Fibroblast of the aortic adventitia (primary cell): ENCODE data around the gene CDH22. TPM values are rescaled to one million over a fixed set of nuclear protein-coding genes. Genes with fewer than 3 reads are reported as not detected.

Experiments used
- DNase-seq: peaks from one replicate; pipeline ENCODE4 v3.0.0-alpha.2; 2010; ENCODE audit warnings: low read depth
- H3K4me3 ChIP-seq: 2 replicates; pipeline ENCODE4 v1.5.1; 2011; ENCODE audit warnings: low read depth, mild to moderate bottlenecking, control low read depth, low read length, moderate library complexity
- total RNA-seq: library from RNA; depleted of rRNA; stranded (reverse); fragments of >200 nt; gene quantifications from 2 replicates; pipeline ENCODE4 v1.2.3, GENCODE V29; 2012; ENCODE audit warnings: low replicate concordance
- TF ChIP-seq, protein P1 (sequence below): IDR thresholded peaks from 2 replicates; pipeline ENCODE4 v1.5.1; 2011; ENCODE audit warnings: mild to moderate bottlenecking, low read length, control low read depth, inconsistent platforms; ENCODE audit not compliant: insufficient read depth

Gene CDH22
- total RNA-seq, 1 donor = not detected

GRCh38 chr20:46279103-46279502, 29.2 kb downstream of the CDH22 start:
- TF ChIP-seq, protein P1, sequence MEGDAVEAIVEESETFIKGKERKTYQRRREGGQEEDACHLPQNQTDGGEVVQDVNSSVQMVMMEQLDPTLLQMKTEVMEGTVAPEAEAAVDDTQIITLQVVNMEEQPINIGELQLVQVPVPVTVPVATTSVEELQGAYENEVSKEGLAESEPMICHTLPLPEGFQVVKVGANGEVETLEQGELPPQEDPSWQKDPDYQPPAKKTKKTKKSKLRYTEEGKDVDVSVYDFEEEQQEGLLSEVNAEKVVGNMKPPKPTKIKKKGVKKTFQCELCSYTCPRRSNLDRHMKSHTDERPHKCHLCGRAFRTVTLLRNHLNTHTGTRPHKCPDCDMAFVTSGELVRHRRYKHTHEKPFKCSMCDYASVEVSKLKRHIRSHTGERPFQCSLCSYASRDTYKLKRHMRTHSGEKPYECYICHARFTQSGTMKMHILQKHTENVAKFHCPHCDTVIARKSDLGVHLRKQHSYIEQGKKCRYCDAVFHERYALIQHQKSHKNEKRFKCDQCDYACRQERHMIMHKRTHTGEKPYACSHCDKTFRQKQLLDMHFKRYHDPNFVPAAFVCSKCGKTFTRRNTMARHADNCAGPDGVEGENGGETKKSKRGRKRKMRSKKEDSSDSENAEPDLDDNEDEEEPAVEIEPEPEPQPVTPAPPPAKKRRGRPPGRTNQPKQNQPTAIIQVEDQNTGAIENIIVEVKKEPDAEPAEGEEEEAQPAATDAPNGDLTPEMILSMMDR = no peak
- DNase-seq = no peak
- no peak overlapping the region for H3K4me3 ChIP-seq

- DNase-seq = no peak
- TF ChIP-seq, protein P1 = no peak
- H3K4me3 ChIP-seq = no peak overlapping the region
Observed at GRCh38 chr20:46277602-46278001, 30.7 kb downstream of the CDH22 start.

DNA sequence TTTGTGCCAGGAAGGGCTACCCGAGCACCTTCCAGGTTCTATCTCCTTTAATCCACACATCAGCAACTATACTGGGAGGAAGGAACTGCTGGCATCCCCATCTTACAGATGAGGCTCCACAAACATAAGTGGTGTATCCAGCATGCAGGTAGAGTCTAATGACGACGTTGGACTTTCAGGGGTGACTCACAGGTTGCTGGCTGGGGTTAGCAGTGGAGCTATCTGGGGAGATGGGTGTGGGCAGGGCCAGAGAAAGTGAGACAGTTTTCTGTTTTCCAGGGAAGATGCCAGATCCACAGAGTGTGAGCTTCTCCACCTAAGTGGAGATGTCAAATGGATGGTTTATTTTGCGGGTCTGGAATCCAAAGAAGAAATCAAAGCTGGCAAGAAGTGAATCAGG, 31.8 kb downstream of the CDH22 start:
- TF ChIP-seq, protein P1 = no peak
- DNase-seq = no peak

GRCh38 chr20:46275091-46275490, 33.2 kb downstream of the CDH22 start:
- no peak for DNase-seq
- TF ChIP-seq, protein P1 = no peak
- H3K4me3 ChIP-seq = no peak overlapping the region

More for the DNA sequence above, 31.8 kb downstream of the CDH22 start:
- no peak overlapping the region for H3K4me3 ChIP-seq

DNA sequence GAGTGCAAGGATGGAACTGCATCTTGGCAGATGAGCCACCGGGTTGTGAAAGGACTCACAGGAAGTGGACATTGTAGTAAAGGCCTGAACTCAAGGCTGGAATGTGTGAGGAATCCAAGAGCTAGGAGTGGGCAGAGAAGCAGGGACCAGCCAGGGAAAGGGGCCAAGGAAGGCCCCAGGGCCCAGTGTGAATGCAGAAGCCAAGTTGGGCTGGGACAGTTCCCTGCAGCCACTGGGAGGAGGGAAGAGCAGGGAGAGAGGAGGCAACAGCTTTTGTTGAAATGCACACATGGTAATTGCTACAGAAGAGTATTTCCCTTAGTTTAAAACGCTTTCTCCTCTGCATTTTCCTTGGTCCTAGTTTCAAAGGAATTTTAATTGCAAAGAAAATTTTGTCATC, 34.6 kb downstream of the CDH22 start:
- H3K4me3 ChIP-seq = no peak overlapping the region
- no peak for DNase-seq
- TF ChIP-seq, protein P1 = no peak

DNA sequence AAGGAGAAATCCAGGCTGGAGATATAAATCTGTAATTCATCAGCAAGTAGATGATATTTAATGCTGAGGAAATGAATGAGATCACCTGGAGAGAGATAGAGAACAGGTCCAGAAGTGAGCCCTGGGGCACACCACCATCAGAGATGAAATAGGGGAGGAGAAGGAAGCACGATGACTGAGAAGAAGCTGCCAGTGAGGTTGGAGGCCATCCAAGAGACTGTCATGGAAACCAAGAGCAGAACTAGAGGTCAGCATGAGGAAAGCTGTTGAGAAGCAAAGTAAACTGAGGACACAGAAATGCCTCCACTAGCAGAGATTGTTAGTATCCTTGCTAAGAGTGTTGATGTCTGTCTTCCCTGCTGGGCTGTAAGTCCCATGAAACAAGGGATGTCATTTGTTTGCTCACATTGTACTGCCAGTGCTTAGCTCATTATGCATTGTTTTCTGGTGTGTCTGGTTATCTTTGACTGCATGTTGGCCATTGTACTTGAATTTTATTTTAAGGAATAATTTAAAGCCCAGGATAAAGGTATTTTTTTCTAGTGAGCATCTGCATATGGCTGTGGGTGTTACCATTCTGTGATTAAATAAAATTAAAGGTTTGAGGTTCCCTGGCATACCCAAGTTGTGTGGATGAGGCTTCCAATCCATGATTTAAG, 35.8 kb downstream of the CDH22 start:
- no peak for DNase-seq

More for the DNA sequence above, 35.8 kb downstream of the CDH22 start:
- TF ChIP-seq, protein P1 = no peak
- no peak overlapping the region for H3K4me3 ChIP-seq
